ENCODE measurements around the gene LMO7. TPM values are rescaled to one million over a fixed set of nuclear protein-coding genes. Genes with fewer than 3 reads are reported as not detected.

LMO7 gene
- total RNA-seq, 2 experiments from 2014 or later = 12.2 to 15.3 TPM

- H3K27ac Mint-ChIP-seq = no peak overlapping the region
- no peak for TF ChIP-seq CTCF (IDR thresholded peaks at IDR 0.05)
- H3K27me3 Mint-ChIP-seq = no peaks in the 10 kb centered on the region
- ChIA-PET CTCF (interaction anchor here (0.7 to 2.3 kb wide), 6 partner anchors 11 to 156 kb away, joined by 3 to 9 read pairs (median 4); no protein-coding TSS in a partner anchor), POLR2A (no interaction called here)
- no peaks in the 10 kb centered on the region for H3K9me3 Mint-ChIP-seq
- peaks cover 22% of the 10 kb centered on the region for H3K36me3 Mint-ChIP-seq (ENCODE audit: low read depth)
- no peak for ATAC-seq
- no peak overlapping the region for H3K4me3 Mint-ChIP-seq
- peaks cover 16% of the 10 kb centered on the region for H3K4me1 Mint-ChIP-seq (ENCODE audit: low read depth)
- DNase-seq = no peak
- intact Hi-C loops (cut with micrococcal nuclease) = no loop called here
Observed at GRCh38 chr13:75843991-75844390, 207.9 kb downstream of the LMO7 start.

GRCh38 chr13:75847588-75847987 is 211.5 kb downstream of the LMO7 start:
- peaks cover 5% of the 10 kb centered on the region for H3K4me1 Mint-ChIP-seq (ENCODE audit: low read depth)
- H3K36me3 Mint-ChIP-seq (ENCODE audit: low read depth) = peaks cover 17% of the 10 kb centered on the region
- H3K4me3 Mint-ChIP-seq = no peak overlapping the region
- POLR2A ChIA-PET = no interaction called here
- no peak for DNase-seq
- H3K27me3 Mint-ChIP-seq = no peaks in the 10 kb centered on the region
- H3K27ac Mint-ChIP-seq = no peak overlapping the region
- intact Hi-C loops (cut with micrococcal nuclease) = no loop called here
- no peak for TF ChIP-seq CTCF (IDR thresholded peaks at IDR 0.05)
- CTCF ChIA-PET = no interaction called here
- no peaks in the 10 kb centered on the region for H3K9me3 Mint-ChIP-seq
- ATAC-seq = no peak

- DNase-seq (no peak), ATAC-seq (no peak)
- ChIA-PET CTCF (interaction anchor here (0.6 to 2.8 kb wide), 4 partner anchors 15 to 155 kb away, joined by 3 to 17 read pairs (median 4); no protein-coding TSS in a partner anchor), POLR2A (no interaction called here)
- Mint-ChIP-seq H3K4me1 (ENCODE audit: low read depth) (peaks cover 5% of the 10 kb centered on the region), H3K4me3 (no peak overlapping the region), H3K36me3 (ENCODE audit: low read depth) (peaks cover 9% of the 10 kb centered on the region), H3K27me3 (no peaks in the 10 kb centered on the region), H3K27ac (no peak overlapping the region), H3K9me3 (no peaks in the 10 kb centered on the region)
- intact Hi-C loops (cut with micrococcal nuclease) = no loop called here
- TF ChIP-seq CTCF (IDR thresholded peaks at IDR 0.05) = no peak
Observed at GRCh38 chr13:75850916-75851315, 214.8 kb downstream of the LMO7 start.

DNA sequence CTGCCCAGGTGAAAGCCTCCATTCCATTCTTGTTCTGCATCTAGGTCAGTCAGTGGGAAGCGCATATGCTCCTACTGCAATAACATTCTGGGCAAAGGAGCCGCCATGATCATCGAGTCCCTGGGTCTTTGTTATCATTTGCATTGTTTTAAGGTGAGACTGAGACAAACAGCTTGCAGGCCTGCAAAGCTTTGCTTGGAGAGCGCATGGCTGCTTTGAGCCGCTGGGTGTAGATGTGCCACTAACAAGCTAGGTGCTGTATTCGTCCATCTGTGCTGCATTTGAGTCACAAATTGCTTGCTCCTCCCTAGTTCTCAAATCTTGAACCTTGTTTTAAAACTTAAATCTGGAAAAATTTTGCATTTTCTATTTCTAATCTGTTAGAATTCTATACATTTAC is 219.1 kb downstream of the LMO7 start:
- ATAC-seq = no peak
- ChIA-PET CTCF (interaction anchor here (0.8 to 5.0 kb wide), 4 partner anchors 11 to 159 kb away, joined by 3 to 36 read pairs (median 3); no protein-coding TSS in a partner anchor), POLR2A (no interaction called here)
- DNase-seq = no peak
- Mint-ChIP-seq H3K9me3 (no peaks in the 10 kb centered on the region), H3K27me3 (no peaks in the 10 kb centered on the region), H3K4me3 (no peak overlapping the region), H3K27ac (no peak overlapping the region), H3K36me3 (ENCODE audit: low read depth) (peaks cover 4% of the 10 kb centered on the region), H3K4me1 (ENCODE audit: low read depth) (no peaks in the 10 kb centered on the region)
- intact Hi-C loops (cut with micrococcal nuclease) = no loop called here
- no peak for TF ChIP-seq CTCF (IDR thresholded peaks at IDR 0.05)

DNA sequence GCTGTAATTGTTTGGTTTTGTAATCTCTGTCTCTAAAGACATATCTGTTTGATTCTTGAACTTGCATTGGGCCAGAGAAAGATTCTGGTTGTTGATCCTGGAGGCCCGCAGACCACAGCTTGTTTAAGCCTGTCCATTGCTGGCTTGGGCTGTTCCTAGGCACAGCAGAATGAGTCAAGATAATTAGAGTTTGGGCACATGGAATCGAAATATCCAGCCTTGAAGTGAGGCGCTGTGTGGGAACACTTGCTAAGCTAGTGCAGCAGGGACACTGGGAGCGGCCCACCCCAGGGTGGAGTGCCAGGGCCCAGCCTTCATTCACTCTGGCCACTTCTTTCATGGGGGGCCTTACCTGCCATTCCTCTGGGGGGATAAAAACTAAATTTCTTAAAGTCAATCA is 219.7 kb downstream of the LMO7 start:
- CTCF ChIA-PET = interaction anchor here (0.9 to 5.0 kb wide), 3 partner anchors 12 to 160 kb away, joined by 3 to 36 read pairs (median 20); no protein-coding TSS in a partner anchor
- no peak for ATAC-seq
- intact Hi-C loops (cut with micrococcal nuclease) = no loop called here
- no peak for TF ChIP-seq CTCF (IDR thresholded peaks at IDR 0.05)
- no peaks in the 10 kb centered on the region for H3K36me3 Mint-ChIP-seq (ENCODE audit: low read depth)
- H3K4me3 Mint-ChIP-seq = no peak overlapping the region
- H3K9me3 Mint-ChIP-seq = no peaks in the 10 kb centered on the region
- no peaks in the 10 kb centered on the region for H3K27me3 Mint-ChIP-seq
- DNase-seq = no peak
- H3K27ac Mint-ChIP-seq = no peak overlapping the region
- H3K4me1 Mint-ChIP-seq (ENCODE audit: low read depth) = no peaks in the 10 kb centered on the region
- POLR2A ChIA-PET = no interaction called here

All from activated CD8-positive, alpha-beta T cell treated with anti-CD3 and anti-CD28 coated beads for 36 hours (primary cell).